Effector CD4-positive, alpha-beta T cell (primary cell): ENCODE data around the gene RFTN2.

Source experiments
- DNase-seq: peaks from one replicate; pipeline ENCODE4 v3.0.0-alpha.2; 2020

Gene RFTN2

DNA sequence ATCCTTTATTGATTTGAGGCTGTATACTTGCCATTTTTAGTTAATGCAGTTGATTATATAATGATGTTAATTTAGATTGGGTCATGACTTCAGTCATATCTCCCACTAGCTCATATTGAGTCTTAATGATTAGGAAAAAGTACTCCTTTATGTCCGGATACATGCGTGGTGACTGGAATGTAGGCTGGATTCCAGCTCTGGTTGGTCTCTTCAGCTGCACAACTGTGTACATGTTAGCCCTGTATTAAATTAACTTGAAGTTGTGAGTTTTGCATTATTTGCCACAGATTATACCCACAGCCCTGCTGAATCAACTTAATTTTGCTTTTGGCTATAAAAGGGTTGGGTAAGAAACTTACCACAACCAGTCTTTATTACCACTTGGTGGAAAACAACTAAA, 137.0 kb downstream of the RFTN2 start:
- DNase-seq = no peak
